ENCODE results near the gene GMFB.

Gene GMFB

DNA sequence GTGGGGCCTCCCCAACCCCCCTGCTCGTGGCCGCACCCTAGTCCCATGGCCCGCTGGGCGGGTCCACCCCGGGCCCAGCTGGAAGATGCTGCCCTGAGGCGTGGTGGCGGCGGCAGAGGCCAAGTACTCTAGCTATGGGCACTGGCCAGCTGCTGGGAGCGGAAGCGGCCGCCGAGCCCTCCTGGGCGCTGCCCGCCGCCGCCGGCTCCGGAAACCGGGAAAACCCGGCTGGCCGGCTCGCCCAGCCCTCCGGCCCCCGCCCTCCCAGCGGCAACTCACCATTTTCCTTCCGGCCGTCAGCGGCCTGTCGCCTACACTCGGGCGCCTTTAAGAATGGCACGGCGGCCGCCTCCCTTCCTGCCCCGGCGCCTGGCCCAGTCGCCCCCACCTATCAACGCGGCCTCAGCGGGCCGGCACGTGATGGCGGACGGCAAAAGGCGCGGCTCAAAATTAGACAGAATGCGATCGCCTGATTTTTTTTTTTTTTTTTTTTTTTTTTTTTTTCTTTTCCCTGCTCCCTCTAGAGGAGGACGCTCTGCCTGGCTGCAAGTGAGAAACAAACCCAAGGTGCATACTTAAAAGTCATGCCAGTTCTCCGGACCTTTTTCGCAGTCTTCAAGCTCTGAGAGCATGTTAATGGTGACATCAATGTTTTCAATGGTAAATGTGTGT, at the start of gene GMFB:
Gene GMFB, minus strand, starts transcription at position 335 of the 672 bp plus-strand sequence. Its CDS starts 53 bp downstream, at position 282.
- H3K9me3 ChIP-seq (ENCODE audit: control insufficient read depth, insufficient read depth, low read depth, low read length) = no peaks in the 10 kb centered on the region
- peaks cover 34% of the 10 kb centered on the region for H3K4me1 ChIP-seq (ENCODE audit: control insufficient read depth, insufficient read depth, low read length)
- peak within 1 kb of the TSS; percentile 92 for H3K4me3 ChIP-seq (ENCODE audit: low read depth, low read length)
- H3K36me3 ChIP-seq (ENCODE audit: control insufficient read depth, insufficient read depth, low read length) = no peaks in the 10 kb centered on the region
- peak within 1 kb of the TSS; percentile 95 for H3K9ac ChIP-seq (ENCODE audit: low read length)
- H3K27me3 ChIP-seq (ENCODE audit: control insufficient read depth, insufficient read depth, low read length) = no peaks in the 10 kb centered on the region
- H3K27ac ChIP-seq (ENCODE audit: low read depth, low read length) = peak within 1 kb of the TSS; percentile 91

DNA sequence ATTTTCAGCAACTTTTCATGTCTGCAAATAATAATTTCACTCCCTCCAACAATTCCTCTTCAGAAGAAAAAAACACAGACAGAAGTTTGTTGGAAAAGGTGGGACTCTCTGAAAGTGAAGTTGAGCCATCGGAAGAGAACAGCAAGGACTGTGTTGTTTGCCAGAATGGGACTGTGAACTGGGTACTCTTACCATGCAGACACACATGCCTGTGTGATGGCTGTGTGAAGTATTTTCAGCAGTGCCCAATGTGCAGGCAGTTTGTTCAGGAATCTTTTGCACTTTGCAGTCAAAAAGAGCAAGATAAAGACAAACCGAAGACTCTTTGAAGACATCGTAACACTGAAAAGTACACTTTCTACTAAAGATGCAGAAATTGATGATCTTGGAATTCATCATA, 49.3 kb upstream of the GMFB start:
- Histone ChIP-seq H3K9me3 (ENCODE audit: control insufficient read depth, insufficient read depth, low read depth, low read length) (no peaks in the 10 kb centered on the region), H3K27ac (ENCODE audit: low read depth, low read length) (no peak overlapping the region), H3K4me1 (ENCODE audit: control insufficient read depth, insufficient read depth, low read length) (peaks cover 10% of the 10 kb centered on the region), H3K4me3 (ENCODE audit: low read depth, low read length) (no peak overlapping the region), H3K9ac (ENCODE audit: low read length) (no peak overlapping the region), H3K27me3 (ENCODE audit: control insufficient read depth, insufficient read depth, low read length) (no peaks in the 10 kb centered on the region), H3K36me3 (ENCODE audit: control insufficient read depth, insufficient read depth, low read length) (peaks cover 11% of the 10 kb centered on the region)

DNA sequence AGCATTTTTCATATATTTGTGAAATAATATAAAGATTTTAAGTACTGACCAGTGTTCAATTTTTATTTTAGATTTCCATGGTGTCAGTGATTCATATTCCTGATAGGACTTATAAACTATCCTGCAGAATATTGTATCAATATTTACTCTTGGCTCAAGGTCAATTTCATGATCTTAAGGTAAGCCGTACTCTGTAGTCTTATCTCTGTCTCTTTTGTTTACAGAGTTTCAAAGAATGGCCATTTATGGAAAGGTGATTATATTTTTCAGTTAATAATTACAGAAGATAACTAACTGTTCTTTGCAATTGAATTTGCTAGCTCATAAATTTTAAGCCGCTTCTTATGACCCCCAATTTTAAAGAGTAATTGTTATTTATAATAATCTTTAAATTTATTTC, 48.9 kb upstream of the GMFB start:
- no peak overlapping the region for H3K9ac ChIP-seq (ENCODE audit: low read length)
- H3K36me3 ChIP-seq (ENCODE audit: control insufficient read depth, insufficient read depth, low read length) = peaks cover 11% of the 10 kb centered on the region
- H3K9me3 ChIP-seq (ENCODE audit: control insufficient read depth, insufficient read depth, low read depth, low read length) = no peaks in the 10 kb centered on the region
- H3K27me3 ChIP-seq (ENCODE audit: control insufficient read depth, insufficient read depth, low read length) = no peaks in the 10 kb centered on the region
- no peak overlapping the region for H3K27ac ChIP-seq (ENCODE audit: low read depth, low read length)
- no peak overlapping the region for H3K4me3 ChIP-seq (ENCODE audit: low read depth, low read length)
- H3K4me1 ChIP-seq (ENCODE audit: control insufficient read depth, insufficient read depth, low read length) = peaks cover 10% of the 10 kb centered on the region

DNA sequence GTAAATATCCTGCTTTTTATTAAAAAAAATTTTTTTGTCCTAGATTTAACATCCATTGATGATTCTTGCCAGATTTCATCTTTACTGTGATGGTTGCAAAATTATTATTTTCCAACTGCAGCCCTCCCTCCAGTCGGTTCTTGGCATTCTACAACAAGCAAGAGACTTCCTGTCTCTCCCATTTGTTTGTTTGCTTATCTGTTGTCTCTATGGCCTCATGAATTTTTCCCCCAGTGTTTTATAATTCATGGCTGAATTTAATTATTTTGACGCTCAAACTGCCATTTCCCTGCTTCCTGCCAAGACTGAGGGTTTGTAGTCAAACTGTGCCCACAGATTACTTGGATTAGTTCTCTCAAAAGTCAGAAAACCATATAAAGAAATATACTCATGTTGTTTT, 46.9 kb upstream of the GMFB start:
- no peaks in the 10 kb centered on the region for H3K9me3 ChIP-seq (ENCODE audit: control insufficient read depth, insufficient read depth, low read depth, low read length)
- peaks cover 10% of the 10 kb centered on the region for H3K4me1 ChIP-seq (ENCODE audit: control insufficient read depth, insufficient read depth, low read length)
- H3K27ac ChIP-seq (ENCODE audit: low read depth, low read length) = 0 out of 2 replicates have a peak overlapping the region, but pooled peaks have one; percentile 9
- no peak overlapping the region for H3K4me3 ChIP-seq (ENCODE audit: low read depth, low read length)
- peaks cover 13% of the 10 kb centered on the region for H3K36me3 ChIP-seq (ENCODE audit: control insufficient read depth, insufficient read depth, low read length)
- no peaks in the 10 kb centered on the region for H3K27me3 ChIP-seq (ENCODE audit: control insufficient read depth, insufficient read depth, low read length)
- H3K9ac ChIP-seq (ENCODE audit: low read length) = no peak overlapping the region

GRCh38 chr14:54535126-54535525, 46.3 kb upstream of the GMFB start:
- Histone ChIP-seq H3K9ac (ENCODE audit: low read length) (no peak overlapping the region), H3K27me3 (ENCODE audit: control insufficient read depth, insufficient read depth, low read length) (no peaks in the 10 kb centered on the region), H3K4me3 (ENCODE audit: low read depth, low read length) (no peak overlapping the region), H3K27ac (ENCODE audit: low read depth, low read length) (no peak overlapping the region), H3K36me3 (ENCODE audit: control insufficient read depth, insufficient read depth, low read length) (peaks cover 13% of the 10 kb centered on the region), H3K9me3 (ENCODE audit: control insufficient read depth, insufficient read depth, low read depth, low read length) (no peaks in the 10 kb centered on the region), H3K4me1 (ENCODE audit: control insufficient read depth, insufficient read depth, low read length) (peaks cover 10% of the 10 kb centered on the region)

GRCh38 chr14:54533100-54533499, 44.3 kb upstream of the GMFB start:
- Histone ChIP-seq H3K4me1 (ENCODE audit: control insufficient read depth, insufficient read depth, low read length) (peaks cover 10% of the 10 kb centered on the region), H3K27me3 (ENCODE audit: control insufficient read depth, insufficient read depth, low read length) (no peaks in the 10 kb centered on the region), H3K4me3 (ENCODE audit: low read depth, low read length) (no peak overlapping the region), H3K9ac (ENCODE audit: low read length) (no peak overlapping the region), H3K9me3 (ENCODE audit: control insufficient read depth, insufficient read depth, low read depth, low read length) (no peaks in the 10 kb centered on the region), H3K36me3 (ENCODE audit: control insufficient read depth, insufficient read depth, low read length) (peaks cover 8% of the 10 kb centered on the region), H3K27ac (ENCODE audit: low read depth, low read length) (no peak overlapping the region)

GRCh38 chr14:54532111-54533012, 43.6 kb upstream of the GMFB start:
- H3K9me3 ChIP-seq (ENCODE audit: control insufficient read depth, insufficient read depth, low read depth, low read length) = no peaks in the 10 kb centered on the region
- peaks cover 10% of the 10 kb centered on the region for H3K4me1 ChIP-seq (ENCODE audit: control insufficient read depth, insufficient read depth, low read length)
- no peaks in the 10 kb centered on the region for H3K27me3 ChIP-seq (ENCODE audit: control insufficient read depth, insufficient read depth, low read length)
- H3K4me3 ChIP-seq (ENCODE audit: low read depth, low read length) = no peak overlapping the region
- H3K36me3 ChIP-seq (ENCODE audit: control insufficient read depth, insufficient read depth, low read length) = peaks cover 7% of the 10 kb centered on the region; the same call in 1 of the 2 replicates
- H3K9ac ChIP-seq (ENCODE audit: low read length) = no peak overlapping the region
- no peak overlapping the region for H3K27ac ChIP-seq (ENCODE audit: low read depth, low read length)

- Histone ChIP-seq H3K36me3 (ENCODE audit: control insufficient read depth, insufficient read depth, low read length) (peaks cover 12% of the 10 kb centered on the region), H3K9me3 (ENCODE audit: control insufficient read depth, insufficient read depth, low read depth, low read length) (no peaks in the 10 kb centered on the region), H3K9ac (ENCODE audit: low read length) (no peak overlapping the region), H3K4me3 (ENCODE audit: low read depth, low read length) (no peak overlapping the region), H3K27me3 (ENCODE audit: control insufficient read depth, insufficient read depth, low read length) (no peaks in the 10 kb centered on the region), H3K4me1 (ENCODE audit: control insufficient read depth, insufficient read depth, low read length) (no peaks in the 10 kb centered on the region), H3K27ac (ENCODE audit: low read depth, low read length) (no peak overlapping the region)
These were observed 41.0 kb upstream of the GMFB start for GRCh38 chr14:54529811-54530210.

DNA sequence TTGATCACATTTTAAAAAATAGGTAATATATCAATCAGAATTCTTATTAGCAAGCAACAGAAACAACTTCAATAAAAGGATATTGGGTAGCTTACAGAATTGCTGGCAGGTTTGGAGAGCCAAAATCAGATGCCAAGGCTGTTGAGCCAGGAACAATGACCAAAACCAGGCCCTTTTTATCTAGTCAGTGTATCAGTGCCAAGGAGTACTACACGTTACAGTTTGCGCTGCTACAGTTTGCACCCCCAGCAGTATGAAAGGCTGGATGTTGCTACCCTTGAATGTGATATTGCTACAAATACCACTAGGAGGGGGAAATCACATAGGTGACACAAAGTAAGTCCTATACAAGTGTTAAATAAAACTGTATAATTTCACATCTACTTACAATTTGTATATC, 40.2 kb upstream of the GMFB start:
- no peaks in the 10 kb centered on the region for H3K4me1 ChIP-seq (ENCODE audit: control insufficient read depth, insufficient read depth, low read length)
- no peak overlapping the region for H3K27ac ChIP-seq (ENCODE audit: low read depth, low read length)
- H3K36me3 ChIP-seq (ENCODE audit: control insufficient read depth, insufficient read depth, low read length) = peaks cover 20% of the 10 kb centered on the region
- no peak overlapping the region for H3K9ac ChIP-seq (ENCODE audit: low read length)
- no peaks in the 10 kb centered on the region for H3K9me3 ChIP-seq (ENCODE audit: control insufficient read depth, insufficient read depth, low read depth, low read length)
- H3K27me3 ChIP-seq (ENCODE audit: control insufficient read depth, insufficient read depth, low read length) = no peaks in the 10 kb centered on the region
- no peak overlapping the region for H3K4me3 ChIP-seq (ENCODE audit: low read depth, low read length)

DNA sequence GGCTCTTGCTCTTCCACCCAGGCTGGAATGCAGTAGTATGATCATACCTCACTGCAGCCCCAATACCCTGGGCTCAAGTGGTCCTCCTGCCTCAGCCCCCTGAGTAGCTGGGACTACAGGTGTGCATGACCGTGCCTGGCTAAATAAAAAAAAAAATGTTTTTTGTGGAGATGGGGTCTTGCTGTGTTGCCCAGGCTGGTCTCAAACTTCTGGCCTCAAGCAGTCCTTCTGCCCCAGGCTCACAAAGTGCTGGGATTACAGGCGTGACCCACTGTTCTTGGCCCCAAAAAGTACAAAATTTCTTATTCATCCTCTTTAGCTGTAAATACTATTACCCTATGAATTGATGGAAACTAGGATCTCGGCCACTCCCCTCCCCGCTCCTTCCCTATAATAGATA, 35.6 kb upstream of the GMFB start:
- H3K27ac ChIP-seq (ENCODE audit: low read depth, low read length) = no peak overlapping the region
- H3K36me3 ChIP-seq (ENCODE audit: control insufficient read depth, insufficient read depth, low read length) = peaks cover 33% of the 10 kb centered on the region
- H3K27me3 ChIP-seq (ENCODE audit: control insufficient read depth, insufficient read depth, low read length) = no peaks in the 10 kb centered on the region
- no peaks in the 10 kb centered on the region for H3K4me1 ChIP-seq (ENCODE audit: control insufficient read depth, insufficient read depth, low read length)
- H3K4me3 ChIP-seq (ENCODE audit: low read depth, low read length) = no peak overlapping the region
- H3K9me3 ChIP-seq (ENCODE audit: control insufficient read depth, insufficient read depth, low read depth, low read length) = no peaks in the 10 kb centered on the region
- no peak overlapping the region for H3K9ac ChIP-seq (ENCODE audit: low read length)

- Histone ChIP-seq H3K4me3 (ENCODE audit: low read depth, low read length) (no peak overlapping the region), H3K9me3 (ENCODE audit: control insufficient read depth, insufficient read depth, low read depth, low read length) (peaks cover 15% of the 10 kb centered on the region; the same call in 1 of the 2 replicates), H3K27ac (ENCODE audit: low read depth, low read length) (no peak overlapping the region), H3K36me3 (ENCODE audit: control insufficient read depth, insufficient read depth, low read length) (peaks cover 7% of the 10 kb centered on the region; the same call in 1 of the 2 replicates), H3K27me3 (ENCODE audit: control insufficient read depth, insufficient read depth, low read length) (no peaks in the 10 kb centered on the region), H3K4me1 (ENCODE audit: control insufficient read depth, insufficient read depth, low read length) (no peaks in the 10 kb centered on the region), H3K9ac (ENCODE audit: low read length) (no peak overlapping the region)
These were observed 27.9 kb upstream of the GMFB start for GRCh38 chr14:54516709-54517108.

All from HUES6 (cell line).